DND-41 (cell line): ENCODE data around the gene EID3.
A peak's percentile ranks its signal among the peaks of the same experiment; 100 is the strongest.

Source experiments
- ATAC-seq: fragments of 200-7000 bp; cut with Tn5 transposase; 3 replicates; pipeline ENCODE4 v1.9.1; 2021; ENCODE audit warnings: low read depth; ENCODE audit not compliant: insufficient read depth
- DNase-seq: peaks from one replicate; pipeline ENCODE4 v3.0.0-alpha.2; 2020
- H2AFZ ChIP-seq: 2 replicates; pipeline ENCODE4 v1.6.0; 2012; ENCODE audit warnings: low read depth, low read length
- H3K27ac ChIP-seq: 2 replicates; pipeline ENCODE4 v1.5.1; 2012; ENCODE audit warnings: low read length, inconsistent platforms
- H3K27me3 ChIP-seq: fragments of 200-600 bp; sonication (generic); 2 replicates; pipeline ENCODE4 v1.6.0; 2012; ENCODE audit warnings: low read length, mild to moderate bottlenecking, inconsistent platforms; ENCODE audit not compliant: insufficient read depth, poor library complexity
- H3K36me3 ChIP-seq: 2 replicates; pipeline ENCODE4 v1.5.1; 2012; ENCODE audit warnings: low read length, inconsistent platforms; ENCODE audit not compliant: insufficient read depth
- H3K4me1 ChIP-seq: 2 replicates; pipeline ENCODE4 v1.5.1; 2012; ENCODE audit warnings: mild to moderate bottlenecking, low read length; ENCODE audit not compliant: insufficient read depth
- H3K4me2 ChIP-seq: 2 replicates; pipeline ENCODE4 v1.6.0; 2012; ENCODE audit warnings: mild to moderate bottlenecking, moderate library complexity, low read length, inconsistent platforms; ENCODE audit not compliant: insufficient read depth
- H3K4me3 ChIP-seq, 2 experiments: fragments of 200-600 bp in 1 of 2; shearing (Covaris generic) in 1 of 2; 2 replicates each; pipeline ENCODE4 v1.5.1; 2012 to 2016; ENCODE audit warnings: inconsistent platforms in 2 of 2, low read length in 2 of 2, mild to moderate bottlenecking in 2 of 2, low read depth in 1 of 2, moderate library complexity in 1 of 2
- H3K79me2 ChIP-seq: 2 replicates; pipeline ENCODE4 v1.6.0; 2012; ENCODE audit warnings: low read length, inconsistent platforms; ENCODE audit not compliant: insufficient read depth
- H3K9ac ChIP-seq: 2 replicates; pipeline ENCODE4 v1.6.0; 2012; ENCODE audit warnings: low read depth, mild to moderate bottlenecking, inconsistent platforms, low read length, moderate library complexity
- H3K9me3 ChIP-seq: 2 replicates; pipeline ENCODE4 v1.5.1; 2012; ENCODE audit warnings: low read length, moderate library complexity, mild to moderate bottlenecking, inconsistent platforms; ENCODE audit not compliant: insufficient read depth, severe bottlenecking
- H4K20me1 ChIP-seq: 2 replicates; pipeline ENCODE4 v1.6.0; 2012; ENCODE audit warnings: low read length; ENCODE audit not compliant: insufficient read depth
- CTCF ChIP-seq: IDR thresholded peaks from 2 replicates; pipeline ENCODE4 v1.5.1; 2012; ENCODE audit warnings: borderline replicate concordance, low read length, moderate library complexity, mild to moderate bottlenecking; ENCODE audit not compliant: poor library complexity, severe bottlenecking; ENCODE audit errors: extremely low read depth
- EZH2 ChIP-seq: IDR thresholded peaks from 3 replicates; pipeline ENCODE4 v1.6.1; 2012; ENCODE audit warnings: borderline replicate concordance, low read depth, mild to moderate bottlenecking, moderate library complexity, low read length, inconsistent platforms; ENCODE audit not compliant: severe bottlenecking

EID3 gene

GRCh38 chr12:104290320-104290719 lies 13.2 kb upstream of the EID3 start:
- no peak for DNase-seq
- peaks cover 36% of the 10 kb centered on the region for H3K4me1 ChIP-seq
- H2AFZ ChIP-seq: no peak overlapping the region
- no peaks in the 10 kb centered on the region for H3K27me3 ChIP-seq
- H3K79me2 ChIP-seq: peaks cover 78% of the 10 kb centered on the region
- H3K9me3 ChIP-seq: no peaks in the 10 kb centered on the region
- peaks cover 33% of the 10 kb centered on the region; the same call in 1 of the 2 replicates for H4K20me1 ChIP-seq
- ATAC-seq: no peak
- H3K4me2 ChIP-seq: peak overlapping the region; percentile 89
- H3K4me3 ChIP-seq: no peak overlapping the region
- no peak overlapping the region; the same call in 1 of the 2 replicates for H3K9ac ChIP-seq
- peaks cover 41% of the 10 kb centered on the region for H3K36me3 ChIP-seq
- no peak overlapping the region for H3K27ac ChIP-seq
- no peak for TF ChIP-seq CTCF

GRCh38 chr12:104290855-104291254 lies 12.7 kb upstream of the EID3 start:
- Histone ChIP-seq H2AFZ (no peak overlapping the region), H3K9me3 (no peaks in the 10 kb centered on the region), H3K79me2 (peaks cover 83% of the 10 kb centered on the region), H3K27ac (no peak overlapping the region), H3K9ac (no peak overlapping the region), H4K20me1 (peaks cover 38% of the 10 kb centered on the region; the same call in 1 of the 2 replicates), H3K4me2 (peak overlapping the region; percentile 13; the same call in 1 of the 2 replicates), H3K4me3 (no peak overlapping the region), H3K36me3 (peaks cover 46% of the 10 kb centered on the region), H3K27me3 (no peaks in the 10 kb centered on the region), H3K4me1 (peaks cover 33% of the 10 kb centered on the region)
- TF ChIP-seq CTCF: no peak
- no peak for TF ChIP-seq EZH2
- DNase-seq (no peak), ATAC-seq (no peak)

GRCh38 chr12:104291867-104292524 lies 11.5 kb upstream of the EID3 start:
- Histone ChIP-seq H3K27me3 (no peaks in the 10 kb centered on the region), H3K36me3 (peaks cover 56% of the 10 kb centered on the region), H3K4me3 (no peak overlapping the region), H2AFZ (no peak overlapping the region), H3K4me2 (no peak overlapping the region), H3K27ac (no peak overlapping the region), H3K4me1 (peaks cover 24% of the 10 kb centered on the region), H3K9ac (no peak overlapping the region), H3K9me3 (no peaks in the 10 kb centered on the region), H4K20me1 (peaks cover 47% of the 10 kb centered on the region; the same call in 1 of the 2 replicates), H3K79me2 (peaks cover 94% of the 10 kb centered on the region)
- ATAC-seq (no peak), DNase-seq (no peak)
- no peak for TF ChIP-seq EZH2
- TF ChIP-seq CTCF: no peak
